ENCODE measurements around the gene RASA2. TPM values are rescaled to one million over a fixed set of nuclear protein-coding genes. Genes with fewer than 3 reads are reported as not detected.
A peak's percentile ranks its signal among the peaks of the same experiment; 100 is the strongest.
"Not testable (repeated sequence)": the region's sequence is repeated elsewhere in the genome, so short reads cannot be mapped to it uniquely, and the experiment has no call there.

Gene RASA2
- total RNA-seq, 1 donor from 2014 or later = 34.2 TPM

DNA sequence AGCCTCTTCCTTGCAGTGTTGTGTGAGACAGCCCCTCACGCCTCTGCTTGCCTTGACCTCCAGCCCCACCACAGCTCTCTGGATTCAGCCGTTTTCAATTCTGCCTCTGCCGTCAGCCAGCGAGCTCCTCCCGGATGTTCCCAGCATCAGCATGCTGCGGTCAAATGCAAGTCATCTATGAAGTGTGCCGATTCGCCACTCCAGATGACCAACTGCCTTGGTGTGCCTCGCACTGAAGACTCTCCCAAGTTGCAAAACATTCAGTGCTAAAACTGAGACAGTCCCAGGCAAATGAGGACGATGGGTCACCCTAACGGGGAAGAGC, 30.6 kb upstream of the RASA2 start:
- no peak for DNase-seq (ENCODE audit: low spot score)

DNA sequence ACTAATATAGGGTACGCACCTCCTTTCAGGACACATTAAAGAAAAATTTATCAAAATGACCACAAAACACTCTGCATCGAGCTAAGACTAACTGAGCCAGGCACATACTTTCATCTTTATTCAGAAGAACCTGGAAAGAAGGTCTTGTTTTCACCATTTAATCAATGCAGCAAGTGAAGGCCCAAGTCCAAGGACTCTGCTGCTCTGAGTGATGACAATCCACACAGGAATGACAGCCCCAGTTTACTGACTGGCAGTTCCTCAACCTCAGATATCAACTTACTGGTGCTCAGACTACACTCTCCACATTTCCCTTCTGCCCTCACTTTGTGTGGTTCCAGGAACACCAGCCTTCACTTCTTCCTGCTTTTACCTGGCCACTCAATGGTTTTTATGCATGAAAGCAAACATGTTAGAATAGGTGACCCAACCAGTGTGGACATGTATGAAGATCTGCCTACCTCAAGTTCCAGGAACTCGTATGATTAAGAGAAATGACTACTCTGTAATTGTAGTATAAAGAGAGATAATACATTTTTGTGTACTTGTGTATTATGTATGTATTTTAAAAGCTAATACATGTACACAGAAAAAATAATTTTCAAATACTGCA, 29.1 kb upstream of the RASA2 start:
- DNase-seq (ENCODE audit: low spot score) = no peak

DNA sequence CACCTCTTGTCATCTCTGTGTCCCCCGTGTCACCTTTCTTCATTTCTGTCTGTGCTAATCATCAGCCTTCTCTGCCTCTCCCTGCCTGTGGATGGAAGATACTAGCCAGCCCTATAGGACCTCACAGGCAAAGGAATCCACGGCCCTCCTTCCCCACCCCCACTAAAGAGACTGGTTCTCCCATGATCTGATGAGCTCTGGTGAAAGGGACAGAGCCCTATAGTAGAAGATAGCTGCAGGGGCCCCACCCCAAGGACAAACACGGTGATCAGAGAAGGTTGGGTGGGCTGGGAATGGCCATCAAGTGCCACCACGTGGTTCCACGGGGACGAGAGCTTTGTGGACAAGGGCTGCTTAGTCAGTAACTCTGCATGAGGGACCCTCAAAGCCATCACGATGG, 27.8 kb upstream of the RASA2 start:
- DNase-seq (ENCODE audit: low spot score) = no peak

DNA sequence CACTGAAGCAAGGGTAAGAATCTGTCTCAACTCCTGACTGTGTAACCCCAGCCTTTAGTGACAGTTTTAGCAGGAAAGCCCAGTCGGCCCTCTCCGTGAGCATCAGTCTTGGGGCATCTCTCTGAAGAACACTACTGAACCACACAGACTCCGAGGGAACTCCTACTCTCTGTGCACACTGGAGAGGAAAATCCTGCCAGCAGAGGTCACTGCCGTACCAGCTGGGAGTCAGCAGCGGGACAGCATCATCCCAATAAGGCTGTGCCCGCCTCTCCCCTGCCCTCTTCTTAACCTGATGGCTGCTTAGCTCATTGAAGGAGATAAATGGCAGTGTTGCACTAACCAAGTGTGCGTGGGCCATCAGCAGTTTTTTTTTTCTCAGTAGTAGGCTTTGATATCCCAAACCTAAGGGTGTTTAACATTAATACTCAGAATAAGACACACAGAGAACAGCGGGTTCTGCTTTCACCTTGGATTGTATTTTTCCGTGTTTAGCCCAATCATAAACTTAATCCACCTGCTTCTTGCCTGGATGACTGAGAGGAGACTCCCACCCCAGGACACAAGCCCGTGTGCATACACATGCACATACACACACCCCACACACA, 26.6 kb upstream of the RASA2 start:
- DNase-seq (ENCODE audit: low spot score) = peak; percentile 91

DNA sequence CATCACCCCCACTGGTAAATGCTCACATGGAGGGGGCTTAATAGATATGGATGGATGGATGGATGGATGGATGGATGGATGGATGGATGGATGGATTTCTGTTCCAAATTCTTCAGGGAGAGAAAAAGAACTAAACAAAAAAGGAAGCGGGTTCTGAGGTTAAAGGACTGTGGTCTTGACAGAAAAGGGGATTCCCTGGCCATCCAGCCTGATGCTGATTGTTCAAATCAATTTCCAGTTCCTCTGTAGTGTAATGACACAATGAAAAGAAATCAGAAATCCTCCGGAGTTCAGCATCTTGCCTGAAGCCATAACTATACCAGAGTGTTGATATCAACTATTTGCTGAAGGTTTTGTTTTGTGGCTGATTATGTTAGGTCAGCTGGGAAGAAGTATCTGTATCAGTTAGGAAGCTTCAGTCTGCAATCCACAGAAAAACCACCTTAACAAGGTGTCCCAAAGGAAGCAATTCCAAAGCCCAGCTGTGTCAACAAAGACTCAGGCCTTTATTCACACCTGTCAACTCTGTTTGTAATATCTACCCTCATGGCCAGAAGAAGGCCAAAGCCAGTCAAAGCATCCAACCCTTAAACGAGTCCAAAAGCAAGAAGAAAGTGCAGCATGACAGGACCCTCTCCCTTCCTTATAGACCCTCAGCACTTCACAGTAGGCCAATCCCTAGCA, 24.5 kb upstream of the RASA2 start:
- no peak for DNase-seq (ENCODE audit: low spot score)

DNA sequence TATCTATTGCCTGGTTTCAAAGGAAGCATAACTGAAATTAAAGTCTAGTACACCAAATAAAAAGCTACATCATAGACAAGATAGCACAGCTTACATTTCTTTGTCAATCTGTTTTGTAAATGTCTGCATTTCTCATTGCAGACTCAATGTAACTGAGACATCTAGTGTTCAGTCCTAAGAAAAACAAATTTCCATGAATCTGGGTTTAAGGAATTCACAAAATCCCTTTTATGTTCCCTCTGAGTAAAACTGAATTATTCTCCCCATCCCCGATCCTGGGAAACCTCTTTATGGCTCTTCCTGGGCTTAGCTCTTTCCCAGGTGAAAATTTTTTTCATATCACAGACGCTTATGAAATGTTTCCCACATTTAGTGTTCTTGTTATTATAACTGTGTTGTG, 21.6 kb upstream of the RASA2 start:
- no peak for DNase-seq (ENCODE audit: low spot score)

DNA sequence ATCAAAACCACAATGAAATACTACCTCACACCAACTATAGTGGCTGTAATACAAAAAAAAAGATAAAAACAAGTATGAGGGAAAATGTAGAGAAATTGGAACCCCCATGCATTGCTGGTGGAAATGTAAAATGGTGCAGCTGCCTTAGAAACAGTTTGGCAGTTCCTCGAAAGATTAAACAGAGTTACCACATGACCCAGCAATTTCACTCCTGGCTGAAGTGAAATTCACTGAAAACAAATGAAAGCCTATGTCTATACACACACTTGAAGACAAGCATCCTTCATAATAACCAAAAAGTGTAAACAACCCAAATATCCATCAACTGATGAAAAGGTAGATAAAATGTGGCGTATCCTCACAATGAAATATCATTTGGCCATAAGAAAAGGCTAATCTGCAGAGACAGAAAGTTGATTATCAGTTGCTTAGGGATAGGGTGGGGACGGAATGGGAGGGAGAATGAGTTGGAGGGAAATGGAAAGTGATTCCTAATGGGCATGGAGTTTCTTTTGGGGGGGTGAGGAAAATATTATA, 20.1 kb upstream of the RASA2 start:
- DNase-seq (ENCODE audit: low spot score) = no peak

DNA sequence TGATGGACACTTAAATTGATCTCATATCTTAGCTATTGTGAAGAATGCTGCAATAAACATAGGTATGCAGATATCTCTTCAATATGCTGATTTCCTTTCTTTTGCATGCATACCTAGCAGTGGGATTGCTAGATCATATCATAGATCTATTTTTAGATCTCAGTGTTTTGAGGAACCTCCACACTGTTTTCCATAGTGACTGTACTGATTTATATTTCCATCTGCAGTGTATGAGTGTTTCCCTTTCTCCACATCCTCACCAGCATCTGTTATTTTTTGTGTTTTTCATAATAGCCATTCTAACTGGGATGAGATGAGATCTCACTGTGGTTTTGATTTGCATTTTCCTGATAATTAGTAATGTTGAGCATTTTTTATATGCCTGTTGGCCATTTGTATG, 17.1 kb upstream of the RASA2 start:
- DNase-seq (ENCODE audit: low spot score) = no peak

DNA sequence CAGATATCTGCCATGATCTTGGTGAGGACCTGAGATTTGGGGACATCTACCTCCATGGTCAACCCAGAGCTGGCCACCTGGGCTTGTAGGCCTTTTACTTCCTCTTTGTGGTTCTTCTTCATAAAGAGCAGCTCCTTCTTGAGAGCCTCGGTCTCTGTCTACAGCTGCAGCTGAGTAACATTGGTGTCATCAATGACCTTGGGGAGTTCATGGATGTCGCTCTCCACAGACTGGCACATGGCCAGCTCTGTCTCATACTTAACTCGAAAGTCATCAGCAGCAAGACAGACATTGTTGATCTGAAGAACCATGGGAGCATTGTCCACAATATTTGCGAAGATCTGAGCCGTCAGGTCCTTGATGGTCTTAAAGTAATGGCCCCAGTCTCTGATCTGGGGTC, 15.7 kb upstream of the RASA2 start:
- no peak for DNase-seq (ENCODE audit: low spot score)

DNA sequence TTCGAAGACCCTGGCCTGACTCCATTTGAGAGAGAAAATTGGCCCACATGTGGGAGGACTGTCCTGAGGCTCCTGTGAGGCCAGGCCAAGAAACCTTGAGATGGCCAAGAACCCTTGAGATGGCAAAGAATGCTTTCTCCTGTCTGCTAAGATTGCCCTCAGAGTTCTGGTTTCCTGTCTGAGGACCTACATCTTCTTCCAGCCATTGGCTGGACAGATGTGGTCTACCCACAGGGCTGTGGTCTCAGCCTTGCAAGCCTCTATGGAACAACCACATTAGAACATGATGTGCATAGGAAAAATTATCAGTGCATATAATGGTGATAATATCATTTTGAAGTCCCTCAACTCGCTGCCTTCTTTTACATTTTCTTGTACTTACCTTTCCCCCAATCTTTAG, 10.8 kb upstream of the RASA2 start:
- DNase-seq (ENCODE audit: low spot score) = no peak

DNA sequence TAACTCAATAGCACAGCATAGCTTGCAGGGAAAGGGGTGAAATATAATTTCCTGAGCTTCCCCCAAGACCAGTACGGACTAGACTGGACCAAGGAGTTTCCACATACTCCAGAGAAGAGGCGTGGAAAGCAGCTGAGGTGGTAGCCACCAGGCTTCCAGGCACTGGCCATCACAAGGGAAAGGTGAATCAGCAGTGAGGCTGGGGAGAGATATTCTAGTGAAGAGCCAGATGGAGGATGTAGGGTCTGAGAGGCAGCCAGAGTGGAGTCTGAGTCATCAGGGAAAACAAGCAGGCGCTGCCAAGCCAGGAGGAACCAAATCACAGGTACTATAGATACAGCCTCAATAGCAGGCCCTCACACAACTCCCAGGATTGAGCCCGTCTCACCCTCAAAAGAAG, 9.6 kb upstream of the RASA2 start:
- no peak for DNase-seq (ENCODE audit: low spot score)

DNA sequence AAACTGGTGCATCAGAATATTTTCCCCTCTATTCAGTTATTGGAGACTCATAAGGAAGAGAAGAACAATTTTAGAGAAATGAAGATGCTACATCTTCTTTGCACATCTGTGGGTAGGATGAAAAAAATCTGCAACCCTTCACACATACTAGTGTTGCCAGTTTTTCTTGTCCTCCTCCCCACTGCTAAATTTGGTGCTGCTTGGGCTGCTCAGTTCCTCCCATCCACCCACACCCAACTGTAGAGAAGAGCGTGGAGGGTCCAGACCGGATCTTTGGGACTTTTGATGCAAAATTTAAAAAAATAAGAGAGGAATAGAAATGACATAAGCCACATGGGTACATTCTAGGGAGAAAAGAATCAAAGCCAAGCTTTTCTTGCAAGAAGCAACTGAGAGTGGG, 8.7 kb upstream of the RASA2 start:
- DNase-seq (ENCODE audit: low spot score) = no peak

DNA sequence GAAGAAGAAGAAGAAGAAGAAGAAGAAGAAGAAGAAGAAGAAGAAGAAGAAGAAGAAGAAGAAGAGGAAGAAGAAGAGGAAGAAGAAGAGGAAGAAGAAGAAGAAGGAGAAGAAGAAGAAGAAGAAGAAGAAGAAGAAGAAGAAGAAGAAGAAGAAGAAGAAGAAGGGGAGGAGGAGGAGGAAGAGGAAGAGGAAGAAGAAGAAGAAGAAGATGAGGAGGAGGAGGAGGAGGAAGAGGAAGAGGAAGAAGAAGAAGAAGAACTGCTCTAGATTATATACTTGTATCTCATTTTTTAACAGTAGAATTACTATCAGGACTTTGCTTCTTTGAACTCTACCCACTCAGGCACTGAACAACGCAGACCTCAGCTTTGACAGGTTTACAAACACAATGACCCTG, 8.0 kb upstream of the RASA2 start:
- not testable (repeated sequence) for DNase-seq (ENCODE audit: low spot score)

DNA sequence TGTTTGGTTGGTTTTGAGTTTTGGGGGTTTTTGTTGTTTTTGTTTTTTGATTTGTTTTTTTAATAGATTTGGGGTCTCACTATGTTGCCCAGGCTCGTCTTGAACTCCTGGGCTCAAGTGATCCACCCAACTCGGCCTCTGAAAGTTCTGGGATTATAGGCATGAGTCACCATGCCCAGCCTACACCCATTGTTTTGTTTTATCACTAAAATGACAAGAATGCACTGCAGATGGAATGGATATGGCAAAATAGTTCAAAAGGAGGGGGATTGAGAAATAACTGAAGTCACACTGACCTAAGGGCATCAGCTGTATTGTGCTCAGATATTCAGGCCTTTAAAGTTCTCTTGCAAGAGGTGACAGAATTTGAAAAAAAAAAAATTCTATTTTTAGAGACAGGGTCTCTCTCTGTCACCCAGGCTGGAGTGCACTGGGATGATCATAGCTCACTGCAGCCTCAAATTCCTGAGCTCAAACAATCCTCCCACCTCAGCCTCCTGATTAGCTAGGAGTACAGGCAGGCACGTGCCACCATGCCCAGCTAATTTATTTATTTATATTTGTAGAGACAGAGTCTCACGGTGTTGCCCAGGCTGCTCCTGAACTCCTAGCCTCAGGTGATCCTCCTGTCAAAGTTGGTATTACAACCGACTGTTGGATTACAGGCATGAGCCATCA, 4.4 kb upstream of the RASA2 start:
- DNase-seq (ENCODE audit: low spot score) = no peak

DNA sequence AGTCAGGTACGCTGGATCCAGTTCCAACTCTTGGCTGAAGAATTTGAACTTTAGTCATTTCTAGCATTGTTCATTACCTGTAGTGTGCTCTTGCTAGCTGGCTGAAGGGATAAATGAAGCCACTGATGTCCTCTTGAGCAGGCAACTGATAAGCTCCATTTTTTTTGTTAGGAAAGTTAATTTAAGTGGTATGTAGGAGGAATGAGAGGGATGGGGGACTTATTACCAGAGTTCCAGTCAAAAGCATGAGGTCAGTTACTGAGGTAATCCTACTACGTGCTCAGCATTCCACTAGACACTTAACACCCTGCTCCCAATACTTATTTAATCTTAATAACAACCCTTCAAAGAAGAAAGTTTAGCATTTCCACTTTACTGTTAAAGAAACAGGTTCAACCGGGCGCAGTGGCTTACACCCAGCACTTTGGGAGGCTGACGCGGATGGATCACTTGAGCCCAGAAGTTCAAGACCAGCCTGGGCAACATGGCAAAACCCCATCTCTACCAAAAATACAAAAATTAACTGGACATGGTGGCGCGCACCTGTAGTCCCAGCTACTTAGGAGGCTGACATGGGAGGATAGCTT, 2.0 kb upstream of the RASA2 start:
- no peak for DNase-seq (ENCODE audit: low spot score)

DNA sequence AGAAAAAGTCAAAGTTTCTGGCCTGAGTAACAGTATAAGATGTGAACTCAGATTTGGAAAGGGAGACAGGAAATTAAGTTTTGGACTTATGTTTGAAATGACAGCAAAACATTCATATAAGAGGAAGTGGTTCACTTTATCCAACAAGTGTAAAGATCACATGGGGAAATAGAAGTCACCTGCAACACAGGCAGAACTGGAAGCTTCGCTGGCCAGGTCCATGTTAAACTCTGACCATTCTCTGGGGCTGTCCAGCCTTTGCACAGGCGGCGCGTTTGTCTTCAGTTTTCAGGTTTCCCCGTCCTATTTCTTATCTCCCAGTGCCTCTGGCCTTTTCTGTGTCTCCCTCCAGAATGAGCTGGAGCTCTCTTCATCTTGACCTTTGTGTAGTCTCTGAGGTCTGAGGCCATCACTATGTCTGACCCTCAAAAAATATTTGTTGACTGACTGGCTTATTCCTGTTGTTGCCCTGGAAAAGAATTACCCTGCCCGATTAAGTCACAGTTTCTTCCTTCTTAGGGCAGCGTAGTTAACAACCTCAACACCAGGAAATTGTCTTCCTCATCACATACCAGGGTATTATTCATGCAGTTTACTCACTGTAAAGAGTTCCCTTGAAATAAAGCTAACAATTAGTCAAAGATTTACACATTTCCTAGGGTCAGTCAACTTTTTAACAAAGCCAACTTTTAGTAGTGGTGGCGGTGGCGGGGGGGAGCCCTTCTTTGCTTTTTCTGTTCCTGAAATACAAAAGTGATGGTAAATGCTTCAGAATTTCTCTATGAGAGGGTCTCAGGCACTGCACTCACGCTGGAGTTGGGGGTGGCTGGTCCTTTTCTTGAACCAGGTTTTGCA, 959 bp upstream of the RASA2 start:
- no peak for DNase-seq (ENCODE audit: low spot score)

DNA sequence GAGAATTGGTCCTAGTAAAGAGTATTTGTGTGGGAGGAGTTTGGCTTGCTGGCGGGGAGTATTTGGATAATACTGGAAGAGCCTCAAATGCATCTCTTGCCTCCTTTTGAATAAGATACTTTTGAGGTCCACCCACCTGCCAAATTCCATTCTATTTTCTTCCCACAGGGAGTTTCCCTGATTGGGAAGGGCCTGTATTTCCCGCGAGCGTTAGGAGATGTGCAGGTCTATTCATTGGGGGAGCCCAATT, 406 bp upstream of the RASA2 start:
- no peak for DNase-seq (ENCODE audit: low spot score)

DNA sequence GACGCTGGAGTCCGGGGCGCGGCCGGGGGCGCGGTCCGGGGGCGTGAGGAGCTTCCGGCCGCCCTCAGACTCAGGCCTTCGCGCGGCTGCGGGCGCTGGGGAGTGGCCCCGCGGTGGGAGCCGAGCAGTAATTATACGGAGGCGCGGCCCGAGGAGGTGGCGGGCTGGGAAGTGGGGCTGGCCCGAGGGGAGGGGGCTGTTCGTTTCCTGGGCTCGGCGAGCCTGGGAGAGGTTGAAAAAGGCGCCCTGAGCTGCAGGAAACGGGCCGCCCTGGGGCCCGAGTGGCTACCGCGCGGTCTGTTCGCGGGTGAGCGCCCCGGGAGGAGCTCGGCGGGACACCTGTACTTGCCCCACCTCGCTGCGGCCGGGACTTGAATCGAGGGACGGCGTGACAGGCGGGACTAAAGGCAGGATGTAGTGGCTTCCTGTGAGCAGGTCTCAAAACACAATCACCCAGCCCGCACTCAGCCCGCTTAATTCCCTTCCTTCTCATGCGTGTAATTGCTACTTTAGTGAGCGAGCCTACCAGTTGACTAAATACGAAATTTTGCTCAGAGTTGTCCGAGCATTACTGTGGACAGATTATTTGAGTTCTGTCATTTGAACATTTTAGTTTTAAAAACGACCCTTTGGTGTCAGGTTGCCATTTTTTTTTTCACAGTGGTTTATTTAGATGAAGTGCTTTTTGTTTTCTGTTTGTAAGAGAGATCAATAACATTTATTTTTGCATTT, 860 bp downstream of the RASA2 start:
- DNase-seq (ENCODE audit: low spot score) = peak; percentile 84

DNA sequence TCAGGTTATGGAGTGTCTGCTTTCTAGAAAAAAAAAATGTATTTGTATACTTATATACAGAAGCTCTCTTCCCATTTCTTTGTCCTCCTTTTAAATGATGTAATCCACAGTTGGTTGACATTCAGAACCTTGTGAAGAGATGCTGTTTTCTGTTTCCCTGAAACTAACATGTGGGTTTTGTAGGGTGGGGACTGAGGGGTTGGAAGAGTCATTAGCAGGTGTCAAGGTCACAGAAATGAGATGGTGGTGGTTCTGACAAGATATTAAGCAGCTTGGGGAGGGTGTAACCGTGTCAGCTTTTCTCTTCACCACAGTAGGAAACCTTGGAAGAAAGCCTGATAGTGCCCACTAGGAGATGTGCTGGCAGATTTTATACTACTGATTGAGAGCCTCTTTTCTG, 2.4 kb downstream of the RASA2 start:
- DNase-seq (ENCODE audit: low spot score) = no peak

DNA sequence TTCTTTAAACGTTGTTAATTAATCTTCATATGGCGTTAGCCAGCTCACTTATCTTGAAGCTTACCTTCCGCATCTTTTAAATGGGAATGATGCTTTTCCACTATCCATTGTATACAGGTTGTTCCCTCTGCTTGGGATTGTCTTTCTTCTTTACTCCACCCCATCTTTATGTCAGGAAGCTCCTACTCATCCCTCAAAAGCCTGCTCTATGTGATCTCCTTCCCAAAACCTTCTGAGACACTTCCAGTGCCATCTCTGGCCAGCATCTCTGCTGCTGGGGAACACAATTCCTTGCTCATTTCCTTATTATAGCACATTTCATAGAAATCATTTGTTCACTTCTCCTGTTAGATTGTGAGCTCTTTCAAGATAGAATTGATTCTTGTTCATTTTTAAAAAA, 4.3 kb downstream of the RASA2 start:
- DNase-seq (ENCODE audit: low spot score) = no peak

DNA sequence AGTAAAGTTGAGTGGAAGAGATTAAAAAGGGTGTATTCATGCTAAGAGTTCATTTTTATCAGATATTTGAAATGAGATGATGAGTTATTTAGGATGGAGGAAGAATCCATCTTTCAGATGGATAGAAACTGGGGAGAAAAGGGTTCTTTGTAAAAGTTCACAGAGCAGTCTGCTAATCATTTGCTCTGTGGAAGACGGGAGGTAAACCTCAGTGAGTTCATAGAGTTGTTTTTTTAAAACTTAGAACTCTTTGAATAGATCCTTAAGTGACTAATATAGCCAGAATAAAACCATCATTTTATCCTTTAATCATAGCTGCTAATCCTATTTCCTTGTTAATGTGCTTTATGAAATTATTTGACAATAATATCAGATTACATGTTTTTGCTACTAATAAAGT, 5.1 kb downstream of the RASA2 start:
- no peak for DNase-seq (ENCODE audit: low spot score)

All from ureter (tissue), 1 donor.